Peyer's patch (tissue), 4 donors: ENCODE data around the gene RERG.

ENCODE experiments used
- CTCF ChIP-seq, 6 experiments: fragments of 450-650 bp in 4 of 6; fragments of 200-600 bp in 2 of 6; sonication (generic) in 1 of 6; IDR thresholded peaks; one replicate each; pipeline ENCODE4 v1.5.1; 2017 to 2019; ENCODE audit warnings: antibody characterized with exemption in 6 of 6, mild to moderate bottlenecking in 3 of 6, moderate library complexity in 1 of 6
- POLR2A ChIP-seq, 2 donors: fragments of 450-650 bp; IDR thresholded peaks; one replicate each; pipeline ENCODE4 v1.5.1; 2017; ENCODE audit warnings: antibody characterized with exemption in 2 of 2, mild to moderate bottlenecking in 2 of 2, moderate library complexity in 2 of 2

GRCh38 chr12:15188127-15188526, 33.1 kb downstream of the RERG start:
- TF ChIP-seq CTCF (IDR thresholded peaks at IDR 0.05), result no peak
- TF ChIP-seq POLR2A (IDR thresholded peaks at IDR 0.05), result no peak
